ENCODE results near the gene BFSP2. TPM values are rescaled to one million over a fixed set of nuclear protein-coding genes. Genes with fewer than 3 reads are reported as not detected.
A peak's percentile ranks its signal among the peaks of the same experiment; 100 is the strongest.

Gene BFSP2
- total and polyA plus RNA-seq, 7 donors: 2.5 TPM; not detected in 6

DNA sequence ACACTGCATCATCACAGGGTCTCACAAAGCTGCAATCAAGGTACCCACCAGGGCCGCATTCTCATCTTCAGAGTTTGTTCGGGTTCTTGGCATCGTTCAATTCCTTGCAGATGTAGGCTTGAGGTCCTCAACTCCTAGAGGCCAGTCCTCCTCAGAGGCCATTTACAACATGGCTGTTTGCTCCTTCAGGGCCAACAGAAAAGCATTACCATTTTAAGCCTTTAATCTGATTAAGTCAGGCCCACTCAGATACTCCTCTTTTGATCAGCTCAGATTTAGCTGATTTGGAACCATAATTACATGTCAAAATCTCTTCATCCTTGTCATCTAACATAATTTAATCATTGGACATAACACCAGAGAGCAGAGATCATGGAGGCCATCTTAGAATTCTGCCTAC, 55.4 kb downstream of the BFSP2 start:
- no peak for DNase-seq
- TF ChIP-seq CTCF (IDR thresholded peaks at IDR 0.05): no peak
- no peak for TF ChIP-seq POLR2A (IDR thresholded peaks at IDR 0.05)
- no peak for TF ChIP-seq EP300 (IDR thresholded peaks at IDR 0.05)
- TF ChIP-seq POLR2AphosphoS5 (IDR thresholded peaks at IDR 0.05): no peak
- Histone ChIP-seq H3K4me3 (no peak overlapping the region), H3K36me3 (no peaks in the 10 kb centered on the region), H3K4me1 (peaks cover 0 to 13% (median 9%) of the 10 kb centered on the region in 4 donors), H3K27ac (no peak overlapping the region), H3K27me3 (no peaks in the 10 kb centered on the region), H3K9me3 (no peaks in the 10 kb centered on the region)
- intact Hi-C loops (cut with DNase I): no loop called here
- 93 to 95% methylated on average over 3 of the region's 3 CpGs for WGBS, 2 donors

- Histone ChIP-seq H3K27ac (no peak overlapping the region), H3K4me3 (no peak overlapping the region), H3K4me1 (peaks cover 0 to 13% (median 9%) of the 10 kb centered on the region in 4 donors), H3K36me3 (no peaks in the 10 kb centered on the region), H3K9me3 (no peaks in the 10 kb centered on the region), H3K27me3 (no peaks in the 10 kb centered on the region)
- 89 to 90% methylated on average over 2 of the region's 2 CpGs for WGBS, 2 donors
- intact Hi-C loops (cut with DNase I): no loop called here
- DNase-seq: no peak
- no peak for TF ChIP-seq POLR2A (IDR thresholded peaks at IDR 0.05)
- TF ChIP-seq POLR2AphosphoS5 (IDR thresholded peaks at IDR 0.05): no peak
- TF ChIP-seq EP300 (IDR thresholded peaks at IDR 0.05): no peak
- no peak for TF ChIP-seq CTCF (IDR thresholded peaks at IDR 0.05)
Observed at GRCh38 chr3:133455960-133456359, 56.1 kb downstream of the BFSP2 start.

- 83 to 92% methylated on average over 3 of the region's 3 CpGs for WGBS, 2 donors
- no peaks in the 10 kb centered on the region for H3K36me3 ChIP-seq
- intact Hi-C loops (cut with DNase I): no loop called here
- H3K27me3 ChIP-seq: no peaks in the 10 kb centered on the region
- no peaks in the 10 kb centered on the region for H3K9me3 ChIP-seq
- no peak overlapping the region for H3K27ac ChIP-seq
- TF ChIP-seq POLR2A (IDR thresholded peaks at IDR 0.05) (no peak), POLR2AphosphoS5 (IDR thresholded peaks at IDR 0.05) (no peak), EP300 (IDR thresholded peaks at IDR 0.05) (no peak), CTCF (IDR thresholded peaks at IDR 0.05) (no peak)
- H3K4me3 ChIP-seq: no peak overlapping the region
- peaks cover 0 to 13% (median 9%) of the 10 kb centered on the region in 4 donors for H3K4me1 ChIP-seq
- DNase-seq: no peak
Observed at GRCh38 chr3:133457025-133457424, 57.2 kb downstream of the BFSP2 start.

GRCh38 chr3:133457465-133458067, 57.7 kb downstream of the BFSP2 start:
- intact Hi-C loops (cut with DNase I): no loop called here
- no peak for DNase-seq
- Histone ChIP-seq H3K27me3 (no peaks in the 10 kb centered on the region), H3K4me3 (no peak overlapping the region), H3K27ac (no peak overlapping the region), H3K9me3 (no peaks in the 10 kb centered on the region), H3K36me3 (no peaks in the 10 kb centered on the region), H3K4me1 (peaks cover 0 to 13% (median 9%) of the 10 kb centered on the region in 4 donors)
- 78 to 92% methylated on average over 1 of the region's 1 CpG for WGBS, 2 donors
- no peak for TF ChIP-seq POLR2A (IDR thresholded peaks at IDR 0.05)
- TF ChIP-seq CTCF (IDR thresholded peaks at IDR 0.05): no peak
- no peak for TF ChIP-seq EP300 (IDR thresholded peaks at IDR 0.05)
- TF ChIP-seq POLR2AphosphoS5 (IDR thresholded peaks at IDR 0.05): no peak

GRCh38 chr3:133459400-133459799, 59.5 kb downstream of the BFSP2 start:
- Histone ChIP-seq H3K27me3 (no peaks in the 10 kb centered on the region), H3K4me3 (no peak overlapping the region), H3K27ac (peak overlapping the region; percentile 13 to 53 (median 39)), H3K9me3 (no peaks in the 10 kb centered on the region), H3K4me1 (peaks cover 0 to 13% (median 9%) of the 10 kb centered on the region in 4 donors), H3K36me3 (no peaks in the 10 kb centered on the region)
- intact Hi-C loops (cut with DNase I): no loop called here
- 21 to 63% methylated on average over 6 of the region's 6 CpGs for WGBS, 2 donors
- DNase-seq: peak; percentile 72
- TF ChIP-seq POLR2AphosphoS5 (IDR thresholded peaks at IDR 0.05) (no peak), EP300 (IDR thresholded peaks at IDR 0.05) (no peak), POLR2A (IDR thresholded peaks at IDR 0.05) (no peak)
